ENCODE results near the gene HIVEP2. TPM values are rescaled to one million over a fixed set of nuclear protein-coding genes. Genes with fewer than 3 reads are reported as not detected.

Gene HIVEP2
- total RNA-seq, 1 experiment from 2014 or later, result 10.3 TPM

DNA sequence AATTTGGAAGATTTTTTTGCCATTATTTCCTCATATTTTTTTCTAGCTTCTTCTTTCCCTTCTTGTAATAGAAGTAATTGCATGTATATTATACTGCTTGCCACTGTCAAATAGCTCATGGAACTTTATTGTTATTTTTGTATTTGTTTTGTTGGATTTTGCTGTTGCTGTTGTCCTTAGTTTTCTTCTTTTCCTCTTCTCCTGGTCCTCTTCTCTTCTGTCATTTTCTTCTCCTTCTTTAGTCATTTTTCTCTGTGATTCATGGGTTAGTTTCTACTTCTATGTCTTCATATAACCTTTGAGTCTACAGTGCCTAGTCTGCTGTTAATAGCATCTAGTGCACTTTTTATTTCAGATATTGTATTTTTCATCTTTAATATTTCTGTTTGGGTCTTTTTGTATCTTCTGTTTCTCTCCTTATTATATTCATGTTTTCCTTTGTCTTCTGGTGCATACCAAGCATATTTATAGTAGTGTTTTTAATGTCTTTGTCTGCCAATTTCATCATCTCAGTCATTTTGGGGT, 226.2 kb downstream of the HIVEP2 start:
- H3K36me3 ChIP-seq (ENCODE audit: control insufficient read depth, insufficient read depth, low read length), result no peaks in the 10 kb centered on the region
- no TSS peak for BruUV-seq (replicated peaks)
- ChIA-PET POLR2A (no interaction called here), CTCF (no interaction called here)
- TF ChIP-seq, protein P1, sequence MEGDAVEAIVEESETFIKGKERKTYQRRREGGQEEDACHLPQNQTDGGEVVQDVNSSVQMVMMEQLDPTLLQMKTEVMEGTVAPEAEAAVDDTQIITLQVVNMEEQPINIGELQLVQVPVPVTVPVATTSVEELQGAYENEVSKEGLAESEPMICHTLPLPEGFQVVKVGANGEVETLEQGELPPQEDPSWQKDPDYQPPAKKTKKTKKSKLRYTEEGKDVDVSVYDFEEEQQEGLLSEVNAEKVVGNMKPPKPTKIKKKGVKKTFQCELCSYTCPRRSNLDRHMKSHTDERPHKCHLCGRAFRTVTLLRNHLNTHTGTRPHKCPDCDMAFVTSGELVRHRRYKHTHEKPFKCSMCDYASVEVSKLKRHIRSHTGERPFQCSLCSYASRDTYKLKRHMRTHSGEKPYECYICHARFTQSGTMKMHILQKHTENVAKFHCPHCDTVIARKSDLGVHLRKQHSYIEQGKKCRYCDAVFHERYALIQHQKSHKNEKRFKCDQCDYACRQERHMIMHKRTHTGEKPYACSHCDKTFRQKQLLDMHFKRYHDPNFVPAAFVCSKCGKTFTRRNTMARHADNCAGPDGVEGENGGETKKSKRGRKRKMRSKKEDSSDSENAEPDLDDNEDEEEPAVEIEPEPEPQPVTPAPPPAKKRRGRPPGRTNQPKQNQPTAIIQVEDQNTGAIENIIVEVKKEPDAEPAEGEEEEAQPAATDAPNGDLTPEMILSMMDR (IDR thresholded peaks at IDR 0.05), result no peak
- TF ChIP-seq SIN3A (IDR thresholded peaks at IDR 0.05; ENCODE audit: borderline replicate concordance, insufficient read depth, low read depth, low read length) (no peak), TCF7L2 (IDR thresholded peaks at IDR 0.05; ENCODE audit: low read depth, low read length) (no peak), POLR2AphosphoS5 (IDR thresholded peaks at IDR 0.05; ENCODE audit: low read depth, low read length) (no peak)
- TF ChIP-seq, protein P2, sequence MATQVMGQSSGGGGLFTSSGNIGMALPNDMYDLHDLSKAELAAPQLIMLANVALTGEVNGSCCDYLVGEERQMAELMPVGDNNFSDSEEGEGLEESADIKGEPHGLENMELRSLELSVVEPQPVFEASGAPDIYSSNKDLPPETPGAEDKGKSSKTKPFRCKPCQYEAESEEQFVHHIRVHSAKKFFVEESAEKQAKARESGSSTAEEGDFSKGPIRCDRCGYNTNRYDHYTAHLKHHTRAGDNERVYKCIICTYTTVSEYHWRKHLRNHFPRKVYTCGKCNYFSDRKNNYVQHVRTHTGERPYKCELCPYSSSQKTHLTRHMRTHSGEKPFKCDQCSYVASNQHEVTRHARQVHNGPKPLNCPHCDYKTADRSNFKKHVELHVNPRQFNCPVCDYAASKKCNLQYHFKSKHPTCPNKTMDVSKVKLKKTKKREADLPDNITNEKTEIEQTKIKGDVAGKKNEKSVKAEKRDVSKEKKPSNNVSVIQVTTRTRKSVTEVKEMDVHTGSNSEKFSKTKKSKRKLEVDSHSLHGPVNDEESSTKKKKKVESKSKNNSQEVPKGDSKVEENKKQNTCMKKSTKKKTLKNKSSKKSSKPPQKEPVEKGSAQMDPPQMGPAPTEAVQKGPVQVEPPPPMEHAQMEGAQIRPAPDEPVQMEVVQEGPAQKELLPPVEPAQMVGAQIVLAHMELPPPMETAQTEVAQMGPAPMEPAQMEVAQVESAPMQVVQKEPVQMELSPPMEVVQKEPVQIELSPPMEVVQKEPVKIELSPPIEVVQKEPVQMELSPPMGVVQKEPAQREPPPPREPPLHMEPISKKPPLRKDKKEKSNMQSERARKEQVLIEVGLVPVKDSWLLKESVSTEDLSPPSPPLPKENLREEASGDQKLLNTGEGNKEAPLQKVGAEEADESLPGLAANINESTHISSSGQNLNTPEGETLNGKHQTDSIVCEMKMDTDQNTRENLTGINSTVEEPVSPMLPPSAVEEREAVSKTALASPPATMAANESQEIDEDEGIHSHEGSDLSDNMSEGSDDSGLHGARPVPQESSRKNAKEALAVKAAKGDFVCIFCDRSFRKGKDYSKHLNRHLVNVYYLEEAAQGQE (IDR thresholded peaks at IDR 0.05; ENCODE audit: insufficient read depth in 1 of 2, low read depth in 2 of 2, low read length in 1 of 2), result no peak
- H3K4me3 ChIP-seq (ENCODE audit: low read depth in 2 of 2, low read length in 2 of 2), result no peak overlapping the region
- intact Hi-C loops (cut with micrococcal nuclease; ENCODE audit: unreplicated experiment), result no loop called here
- ATAC-seq (no peak), DNase-seq (ENCODE audit: low read depth, low spot score) (no peak)
- peaks cover 17% of the 10 kb centered on the region; the same call in 1 of the 2 replicates for H3K9me3 ChIP-seq (ENCODE audit: control insufficient read depth, insufficient read depth, low read depth, low read length)
- no peaks in the 10 kb centered on the region for H3K4me1 ChIP-seq (ENCODE audit: control insufficient read depth, insufficient read depth, low read length)
- H3K27ac ChIP-seq (ENCODE audit: low read length), result no peak overlapping the region
- in situ Hi-C loops (cut with HindIII; ENCODE audit: low pct_unique_long_range_greater_than_20kb, low sequenced_read_pairs), result no loop called here
- H3K27me3 ChIP-seq (ENCODE audit: control insufficient read depth, insufficient read depth, low read length), result peaks cover 15% of the 10 kb centered on the region

DNA sequence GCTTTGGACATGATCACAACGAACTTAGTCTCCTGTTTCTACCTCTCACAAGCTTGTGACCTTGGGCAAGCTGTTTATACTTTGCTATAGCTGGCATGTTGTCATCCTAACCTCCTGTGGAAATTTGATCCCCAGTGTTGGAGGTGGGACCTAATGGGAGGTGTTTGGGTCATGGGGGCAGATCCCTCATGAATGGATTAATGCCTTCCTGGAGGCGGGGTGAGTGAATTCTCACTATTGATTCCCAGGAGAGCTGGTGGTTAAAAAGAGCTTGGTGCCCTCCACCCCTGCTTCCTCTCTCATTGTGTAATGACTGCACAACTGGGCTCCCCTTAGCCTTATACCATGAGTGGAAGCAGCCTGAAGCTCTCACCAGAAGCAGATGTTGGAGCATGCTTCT, 228.9 kb downstream of the HIVEP2 start:
- H3K9me3 ChIP-seq (ENCODE audit: control insufficient read depth, insufficient read depth, low read depth, low read length), result peaks cover 17% of the 10 kb centered on the region; the same call in 1 of the 2 replicates
- peaks cover 14% of the 10 kb centered on the region for H3K27me3 ChIP-seq (ENCODE audit: control insufficient read depth, insufficient read depth, low read length)
- no peak for TF ChIP-seq TCF7L2 (IDR thresholded peaks at IDR 0.05; ENCODE audit: low read depth, low read length)
- ChIA-PET POLR2A (no interaction called here), CTCF (no interaction called here)
- in situ Hi-C loops (cut with HindIII; ENCODE audit: low pct_unique_long_range_greater_than_20kb, low sequenced_read_pairs) (no loop called here), intact Hi-C loops (cut with micrococcal nuclease; ENCODE audit: unreplicated experiment) (no loop called here)
- H3K27ac ChIP-seq (ENCODE audit: low read length), result no peak overlapping the region
- H3K36me3 ChIP-seq (ENCODE audit: control insufficient read depth, insufficient read depth, low read length), result no peaks in the 10 kb centered on the region
- no peak overlapping the region for H3K4me3 ChIP-seq (ENCODE audit: low read depth in 2 of 2, low read length in 2 of 2)
- ATAC-seq (no peak), DNase-seq (ENCODE audit: low read depth, low spot score) (no peak)
- no peaks in the 10 kb centered on the region for H3K4me1 ChIP-seq (ENCODE audit: control insufficient read depth, insufficient read depth, low read length)
- BruUV-seq (replicated peaks), result no TSS peak

DNA sequence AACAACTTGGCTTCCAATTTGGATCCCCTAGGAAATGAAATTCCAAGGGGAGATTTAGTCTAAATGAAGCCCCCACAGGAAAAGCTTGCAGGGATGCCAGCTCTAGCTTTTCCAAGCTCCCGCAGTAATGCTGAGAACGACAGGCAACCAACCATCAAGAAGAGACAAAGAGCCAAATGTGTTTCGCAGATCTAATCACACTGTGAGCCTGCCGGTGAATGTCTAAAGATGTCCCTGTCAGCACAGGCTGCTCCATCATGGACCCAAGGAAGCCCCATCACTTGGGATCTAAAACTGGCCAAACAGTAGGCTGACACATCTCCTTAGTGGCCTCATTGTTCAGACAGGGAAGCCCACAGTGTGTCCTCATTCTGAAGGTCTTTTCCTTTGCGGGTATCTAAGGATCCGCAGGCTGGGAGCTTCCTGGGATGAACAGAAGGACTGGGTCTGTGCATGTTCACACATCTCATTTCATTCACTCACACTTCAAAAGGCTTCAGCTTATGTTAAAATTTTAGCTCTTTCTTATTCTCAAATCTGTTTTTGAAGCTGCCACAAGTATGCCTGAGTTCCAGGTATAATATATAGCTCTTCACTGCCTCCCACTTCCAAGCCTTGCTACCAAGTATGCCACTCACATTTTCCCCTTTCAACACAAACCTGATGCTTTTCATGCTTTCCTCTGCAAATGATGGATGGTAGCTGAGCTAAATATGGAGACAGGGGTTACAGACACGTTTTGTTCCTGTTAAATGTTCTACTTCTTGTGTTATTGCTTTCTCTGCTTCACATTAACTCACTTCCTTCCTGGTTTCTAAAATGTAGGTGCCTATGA, 229.8 kb downstream of the HIVEP2 start:
- TF ChIP-seq POLR2AphosphoS5 (IDR thresholded peaks at IDR 0.05; ENCODE audit: low read depth, low read length) (no peak), SIN3A (IDR thresholded peaks at IDR 0.05; ENCODE audit: borderline replicate concordance, insufficient read depth, low read depth, low read length) (no peak), TCF7L2 (IDR thresholded peaks at IDR 0.05; ENCODE audit: low read depth, low read length) (no peak)
- TF ChIP-seq, protein P1 (IDR thresholded peaks at IDR 0.05), result no peak
- TF ChIP-seq, protein P2 (IDR thresholded peaks at IDR 0.05; ENCODE audit: insufficient read depth in 1 of 2, low read depth in 2 of 2, low read length in 1 of 2), result no peak
- Histone ChIP-seq H3K4me3 (ENCODE audit: low read depth in 2 of 2, low read length in 2 of 2) (no peak overlapping the region), H3K27me3 (ENCODE audit: control insufficient read depth, insufficient read depth, low read length) (peaks cover 11% of the 10 kb centered on the region), H3K9me3 (ENCODE audit: control insufficient read depth, insufficient read depth, low read depth, low read length) (peaks cover 17% of the 10 kb centered on the region; the same call in 1 of the 2 replicates), H3K27ac (ENCODE audit: low read length) (no peak overlapping the region), H3K4me1 (ENCODE audit: control insufficient read depth, insufficient read depth, low read length) (no peaks in the 10 kb centered on the region), H3K36me3 (ENCODE audit: control insufficient read depth, insufficient read depth, low read length) (no peaks in the 10 kb centered on the region)
- POLR2A ChIA-PET, result no interaction called here
- DNase-seq (ENCODE audit: low read depth, low spot score) (no peak), ATAC-seq (no peak)
- no TSS peak for BruUV-seq (replicated peaks)
- in situ Hi-C loops (cut with HindIII; ENCODE audit: low pct_unique_long_range_greater_than_20kb, low sequenced_read_pairs) (no loop called here), intact Hi-C loops (cut with micrococcal nuclease; ENCODE audit: unreplicated experiment) (no loop called here)
- CTCF ChIA-PET, result no interaction called here

Measured in Panc1 (cell line).